ENCODE measurements around the gene GALP.
"Not testable (repeated sequence)": the region's sequence is repeated elsewhere in the genome, so short reads cannot be mapped to it uniquely, and the experiment has no call there.

Gene GALP

DNA sequence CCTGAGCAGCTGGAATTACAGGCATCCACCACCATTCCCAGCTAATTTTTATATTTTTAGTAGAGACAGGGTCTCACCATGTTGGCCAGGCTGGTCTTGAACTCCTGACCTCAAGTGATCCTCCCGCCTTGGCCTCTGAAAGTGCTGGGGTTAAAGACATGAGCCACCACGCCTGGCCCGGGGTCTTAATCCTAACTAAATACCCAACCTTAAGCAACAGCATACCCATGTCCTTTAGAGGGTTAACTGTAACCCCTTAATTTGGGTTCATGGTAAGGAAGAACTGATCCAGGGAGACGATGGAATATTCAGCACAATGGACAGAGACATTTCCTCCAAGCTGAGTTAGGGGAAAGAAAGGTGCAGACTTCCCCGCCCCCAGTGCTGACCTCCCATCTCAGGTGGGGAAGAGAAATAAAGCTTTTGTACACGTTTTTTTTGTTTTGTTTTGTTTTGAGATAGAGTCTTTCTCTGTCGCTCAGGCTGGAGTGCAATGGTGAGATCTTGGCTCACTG, 8.7 kb upstream of the GALP start:
- Histone ChIP-seq H3K27me3 (ENCODE audit: control insufficient read depth, insufficient read depth, low read length) (no peaks in the 10 kb centered on the region), H3K4me1 (ENCODE audit: control insufficient read depth, insufficient read depth, low read length) (no peaks in the 10 kb centered on the region), H3K36me3 (ENCODE audit: control insufficient read depth, insufficient read depth, low read length) (no peaks in the 10 kb centered on the region), H3K9ac (ENCODE audit: low read depth, low read length) (no peak overlapping the region), H3K9me3 (ENCODE audit: control insufficient read depth, insufficient read depth, low read length) (no peaks in the 10 kb centered on the region), H3K4me3 (ENCODE audit: low read depth, low read length) (no peak overlapping the region)

DNA sequence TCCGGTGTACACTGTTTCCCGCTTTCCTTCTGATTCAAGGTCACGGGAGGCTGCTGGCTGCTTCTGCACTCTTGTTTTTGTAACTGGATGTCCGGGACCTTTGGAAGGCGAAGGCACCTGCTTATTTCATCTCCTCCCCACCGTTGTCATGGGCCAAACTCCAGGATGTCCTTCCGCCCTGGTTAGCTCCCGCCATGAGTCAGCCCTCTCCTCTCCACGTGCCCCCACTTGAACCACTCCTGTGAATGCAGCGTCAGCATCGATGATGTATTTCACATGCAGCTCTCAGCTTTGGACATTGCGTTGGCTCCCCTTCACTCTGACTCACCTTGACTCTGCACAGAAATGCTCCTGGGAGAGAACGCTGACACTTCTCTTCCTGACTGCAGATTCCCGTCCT, 5.5 kb upstream of the GALP start:
- no peaks in the 10 kb centered on the region for H3K4me1 ChIP-seq (ENCODE audit: control insufficient read depth, insufficient read depth, low read length)
- H3K4me3 ChIP-seq (ENCODE audit: low read depth, low read length): no peak overlapping the region
- H3K9ac ChIP-seq (ENCODE audit: low read depth, low read length): no peak overlapping the region
- H3K27me3 ChIP-seq (ENCODE audit: control insufficient read depth, insufficient read depth, low read length): no peaks in the 10 kb centered on the region
- H3K9me3 ChIP-seq (ENCODE audit: control insufficient read depth, insufficient read depth, low read length): no peaks in the 10 kb centered on the region
- no peaks in the 10 kb centered on the region for H3K36me3 ChIP-seq (ENCODE audit: control insufficient read depth, insufficient read depth, low read length)

DNA sequence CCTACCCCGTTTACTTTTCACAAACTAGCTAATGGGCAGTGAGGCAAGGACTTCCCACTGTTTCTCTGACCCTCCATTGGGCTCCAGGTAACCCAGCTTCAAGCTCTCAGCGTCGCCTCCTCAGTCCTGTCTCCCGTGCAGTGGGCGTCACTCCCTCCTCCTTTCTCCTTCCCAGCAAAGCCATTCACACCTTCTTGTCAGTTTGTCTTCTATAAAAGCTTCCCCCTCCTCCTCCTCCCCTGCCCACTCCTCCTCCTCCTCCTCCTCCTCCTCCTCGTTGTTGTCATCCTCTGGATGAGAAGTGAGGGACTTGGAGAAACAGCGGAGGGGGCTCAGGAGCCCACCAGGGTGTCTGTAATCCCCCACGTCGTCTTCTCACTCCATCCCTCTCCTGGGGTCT, 1.7 kb upstream of the GALP start:
- Histone ChIP-seq H3K9me3 (ENCODE audit: control insufficient read depth, insufficient read depth, low read length) (no peaks in the 10 kb centered on the region), H3K36me3 (ENCODE audit: control insufficient read depth, insufficient read depth, low read length) (no peaks in the 10 kb centered on the region), H3K9ac (ENCODE audit: low read depth, low read length) (no peak overlapping the region), H3K27me3 (ENCODE audit: control insufficient read depth, insufficient read depth, low read length) (no peaks in the 10 kb centered on the region), H3K4me1 (ENCODE audit: control insufficient read depth, insufficient read depth, low read length) (no peaks in the 10 kb centered on the region), H3K4me3 (ENCODE audit: low read depth, low read length) (no peak overlapping the region)

DNA sequence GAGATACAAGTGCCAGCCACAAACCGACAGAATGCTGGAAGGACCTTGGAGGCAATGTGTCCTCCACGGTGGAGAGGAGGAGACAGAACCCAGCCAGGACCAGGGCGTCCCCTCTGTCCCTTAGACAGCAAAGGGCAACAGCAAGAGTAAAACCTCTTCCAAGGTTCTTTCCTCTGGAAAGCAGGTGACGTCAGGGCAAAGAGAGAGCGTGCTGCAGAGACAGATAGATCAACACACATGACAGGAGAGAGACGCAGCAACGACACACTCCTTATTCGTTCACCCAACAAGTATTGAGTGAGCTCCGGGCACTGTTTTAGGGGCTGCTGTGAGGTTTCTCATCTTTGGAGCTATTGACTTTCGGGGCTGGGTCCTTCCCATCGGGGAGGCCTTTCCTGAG, 1.3 kb upstream of the GALP start:
- H3K27me3 ChIP-seq (ENCODE audit: control insufficient read depth, insufficient read depth, low read length): no peaks in the 10 kb centered on the region
- no peak overlapping the region for H3K4me3 ChIP-seq (ENCODE audit: low read depth, low read length)
- no peak overlapping the region for H3K9ac ChIP-seq (ENCODE audit: low read depth, low read length)
- no peaks in the 10 kb centered on the region for H3K36me3 ChIP-seq (ENCODE audit: control insufficient read depth, insufficient read depth, low read length)
- no peaks in the 10 kb centered on the region for H3K4me1 ChIP-seq (ENCODE audit: control insufficient read depth, insufficient read depth, low read length)
- no peaks in the 10 kb centered on the region for H3K9me3 ChIP-seq (ENCODE audit: control insufficient read depth, insufficient read depth, low read length)

DNA sequence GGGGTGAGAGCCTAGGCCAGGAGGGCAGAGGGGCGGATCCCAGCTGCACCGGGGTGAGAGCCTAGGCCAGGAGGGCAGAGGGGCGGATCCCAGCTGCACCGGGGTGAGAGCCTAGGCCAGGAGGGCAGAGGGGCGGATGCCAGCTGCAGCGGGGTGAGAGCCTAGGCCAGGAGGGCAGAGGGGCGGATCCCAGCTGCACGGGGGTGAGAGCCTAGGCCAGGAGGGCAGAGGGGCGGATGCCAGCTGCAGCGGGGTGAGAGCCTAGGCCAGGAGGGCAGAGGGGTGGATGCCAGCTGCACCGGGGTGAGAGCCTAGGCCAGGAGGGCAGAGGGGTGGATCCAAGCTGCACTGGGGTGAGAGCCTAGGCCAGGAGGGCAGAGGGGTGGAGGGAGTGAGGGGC, 502 bp downstream of the GALP start:
- not testable (repeated sequence) for H3K27me3 ChIP-seq (ENCODE audit: control insufficient read depth, insufficient read depth, low read length); H3K4me1 ChIP-seq (ENCODE audit: control insufficient read depth, insufficient read depth, low read length)

DNA sequence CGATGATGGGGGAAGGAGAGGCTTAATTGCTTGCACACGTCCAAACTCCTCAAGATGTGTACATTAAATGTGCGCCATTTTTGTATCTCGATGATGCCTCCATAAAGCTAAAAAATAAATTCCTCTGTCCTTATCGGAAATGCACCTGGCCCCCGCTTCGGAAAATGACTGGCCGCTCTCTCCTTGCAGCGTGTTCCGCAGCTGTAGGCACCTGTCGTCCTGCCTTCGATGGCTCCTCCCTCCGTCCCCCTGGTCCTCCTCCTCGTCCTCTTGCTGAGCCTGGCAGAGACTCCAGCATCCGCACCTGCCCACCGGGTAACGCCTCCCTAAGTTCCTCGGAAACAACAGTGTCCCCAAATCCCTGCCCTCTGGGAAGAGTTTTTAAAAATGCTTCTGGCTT, 1.1 kb downstream of the GALP start:
- no peaks in the 10 kb centered on the region for H3K27me3 ChIP-seq (ENCODE audit: control insufficient read depth, insufficient read depth, low read length)
- H3K4me3 ChIP-seq (ENCODE audit: low read depth, low read length): no peak overlapping the region
- no peaks in the 10 kb centered on the region for H3K4me1 ChIP-seq (ENCODE audit: control insufficient read depth, insufficient read depth, low read length)
- no peaks in the 10 kb centered on the region for H3K9me3 ChIP-seq (ENCODE audit: control insufficient read depth, insufficient read depth, low read length)
- H3K9ac ChIP-seq (ENCODE audit: low read depth, low read length): no peak overlapping the region
- H3K36me3 ChIP-seq (ENCODE audit: control insufficient read depth, insufficient read depth, low read length): no peaks in the 10 kb centered on the region

More for the DNA sequence above, 502 bp downstream of the GALP start:
- H3K9me3 ChIP-seq (ENCODE audit: control insufficient read depth, insufficient read depth, low read length); H3K4me3 ChIP-seq (ENCODE audit: low read depth, low read length); H3K36me3 ChIP-seq (ENCODE audit: control insufficient read depth, insufficient read depth, low read length); H3K9ac ChIP-seq (ENCODE audit: low read depth, low read length): not testable (repeated sequence)

DNA sequence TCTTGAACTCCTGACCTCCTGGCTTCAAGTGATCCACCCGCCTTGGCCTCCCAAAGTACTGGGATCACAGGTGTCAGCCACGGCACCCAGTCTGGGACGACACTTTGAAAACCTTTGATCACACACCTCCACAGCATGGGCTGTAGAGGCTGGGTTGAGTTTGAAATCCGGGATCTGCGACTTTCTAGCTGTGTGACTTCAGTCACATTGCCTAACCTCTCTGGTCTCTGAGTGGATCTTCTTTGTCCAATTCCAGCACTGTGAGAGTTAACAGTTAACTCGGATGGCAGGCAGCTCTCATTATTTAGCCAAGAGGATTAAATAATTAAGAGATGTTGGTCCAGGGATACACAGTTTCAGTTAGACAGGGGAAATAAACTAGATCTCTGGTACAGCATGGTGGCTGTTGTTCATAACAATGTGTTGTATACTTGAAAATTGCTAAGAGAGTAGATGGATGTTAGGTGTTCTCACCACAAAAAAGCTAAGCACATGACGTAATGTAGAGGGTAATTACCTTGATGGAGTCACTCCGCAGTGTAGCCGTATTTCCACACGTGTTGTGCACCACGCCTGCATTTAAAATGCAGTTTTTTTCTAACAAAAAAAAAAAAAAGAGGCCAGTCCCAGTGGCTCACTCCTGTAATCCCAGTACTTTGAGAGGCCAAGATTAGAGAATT, 1.9 kb downstream of the GALP start:
- no peaks in the 10 kb centered on the region for H3K4me1 ChIP-seq (ENCODE audit: control insufficient read depth, insufficient read depth, low read length)
- no peak overlapping the region for H3K4me3 ChIP-seq (ENCODE audit: low read depth, low read length)
- H3K36me3 ChIP-seq (ENCODE audit: control insufficient read depth, insufficient read depth, low read length): no peaks in the 10 kb centered on the region
- H3K27me3 ChIP-seq (ENCODE audit: control insufficient read depth, insufficient read depth, low read length): no peaks in the 10 kb centered on the region
- no peaks in the 10 kb centered on the region for H3K9me3 ChIP-seq (ENCODE audit: control insufficient read depth, insufficient read depth, low read length)
- H3K9ac ChIP-seq (ENCODE audit: low read depth, low read length): no peak overlapping the region

DNA sequence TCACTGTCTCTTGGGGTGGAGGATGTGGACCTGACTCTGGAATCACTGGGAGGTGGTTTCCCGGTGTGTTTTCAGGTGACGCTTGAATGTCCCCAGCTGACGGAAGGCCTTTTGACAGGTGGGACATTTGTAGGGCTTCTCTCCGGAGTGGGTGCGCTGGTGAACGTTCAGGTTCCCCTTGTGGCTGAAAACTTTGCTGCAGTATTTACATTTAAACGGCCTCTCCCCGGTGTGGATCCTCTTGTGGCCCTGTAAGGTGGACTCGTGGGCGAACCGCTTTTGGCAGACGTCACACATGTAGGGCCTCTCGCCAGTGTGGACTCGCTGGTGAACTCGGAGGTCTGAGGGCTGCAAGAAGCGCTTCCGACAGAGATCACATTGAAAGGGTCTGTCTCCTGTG, 14.0 kb downstream of the GALP start:
- Histone ChIP-seq H3K9ac (ENCODE audit: low read depth, low read length) (no peak overlapping the region), H3K27me3 (ENCODE audit: control insufficient read depth, insufficient read depth, low read length) (no peaks in the 10 kb centered on the region), H3K36me3 (ENCODE audit: control insufficient read depth, insufficient read depth, low read length) (no peaks in the 10 kb centered on the region), H3K4me1 (ENCODE audit: control insufficient read depth, insufficient read depth, low read length) (no peaks in the 10 kb centered on the region), H3K4me3 (ENCODE audit: low read depth, low read length) (no peak overlapping the region), H3K9me3 (ENCODE audit: control insufficient read depth, insufficient read depth, low read length) (no peaks in the 10 kb centered on the region)

DNA sequence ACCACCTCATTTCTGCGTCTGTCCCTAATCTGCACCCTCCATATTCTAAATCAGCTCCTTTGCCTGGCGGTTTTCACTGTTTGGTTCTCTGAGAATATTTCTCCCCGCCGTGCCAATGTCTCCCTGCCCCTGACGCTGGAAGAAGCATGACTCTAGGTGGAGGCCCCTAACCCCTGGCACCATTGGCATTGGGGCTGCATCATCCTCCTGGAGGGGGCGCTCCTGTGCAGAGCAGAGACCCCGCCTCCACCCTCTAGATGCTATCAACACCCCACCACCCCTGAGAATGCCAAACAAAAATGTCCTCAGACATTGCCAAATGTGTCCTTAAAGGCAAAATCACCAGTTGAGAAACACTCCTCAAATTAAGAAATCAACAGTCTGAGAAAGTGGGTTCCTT, 15.3 kb downstream of the GALP start:
- Histone ChIP-seq H3K36me3 (ENCODE audit: control insufficient read depth, insufficient read depth, low read length) (no peaks in the 10 kb centered on the region), H3K9ac (ENCODE audit: low read depth, low read length) (no peak overlapping the region), H3K27me3 (ENCODE audit: control insufficient read depth, insufficient read depth, low read length) (no peaks in the 10 kb centered on the region), H3K9me3 (ENCODE audit: control insufficient read depth, insufficient read depth, low read length) (no peaks in the 10 kb centered on the region), H3K4me1 (ENCODE audit: control insufficient read depth, insufficient read depth, low read length) (no peaks in the 10 kb centered on the region), H3K4me3 (ENCODE audit: low read depth, low read length) (no peak overlapping the region)

DNA sequence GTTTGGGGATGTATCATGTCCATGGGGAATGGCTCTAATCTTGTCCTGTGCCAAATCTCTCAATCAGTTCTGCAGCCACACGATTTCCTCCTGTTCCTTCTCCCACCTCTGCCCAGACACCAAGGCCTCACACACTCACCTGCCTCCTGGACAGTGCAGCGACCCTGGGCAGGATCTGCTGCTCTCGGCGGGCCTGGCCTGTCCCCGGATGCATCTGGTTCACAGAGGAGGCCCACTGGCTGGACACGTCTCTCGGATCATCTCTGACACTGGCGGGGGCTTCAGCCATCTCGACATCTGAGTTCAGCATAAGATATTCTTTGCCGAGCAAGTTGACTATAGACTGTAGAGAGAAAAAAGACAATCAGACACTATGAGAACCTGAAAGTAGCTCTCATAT, 15.9 kb downstream of the GALP start:
- H3K4me3 ChIP-seq (ENCODE audit: low read depth, low read length): no peak overlapping the region
- H3K36me3 ChIP-seq (ENCODE audit: control insufficient read depth, insufficient read depth, low read length): no peaks in the 10 kb centered on the region
- H3K27me3 ChIP-seq (ENCODE audit: control insufficient read depth, insufficient read depth, low read length): no peaks in the 10 kb centered on the region
- H3K4me1 ChIP-seq (ENCODE audit: control insufficient read depth, insufficient read depth, low read length): no peaks in the 10 kb centered on the region
- H3K9ac ChIP-seq (ENCODE audit: low read depth, low read length): no peak overlapping the region
- no peaks in the 10 kb centered on the region for H3K9me3 ChIP-seq (ENCODE audit: control insufficient read depth, insufficient read depth, low read length)

DNA sequence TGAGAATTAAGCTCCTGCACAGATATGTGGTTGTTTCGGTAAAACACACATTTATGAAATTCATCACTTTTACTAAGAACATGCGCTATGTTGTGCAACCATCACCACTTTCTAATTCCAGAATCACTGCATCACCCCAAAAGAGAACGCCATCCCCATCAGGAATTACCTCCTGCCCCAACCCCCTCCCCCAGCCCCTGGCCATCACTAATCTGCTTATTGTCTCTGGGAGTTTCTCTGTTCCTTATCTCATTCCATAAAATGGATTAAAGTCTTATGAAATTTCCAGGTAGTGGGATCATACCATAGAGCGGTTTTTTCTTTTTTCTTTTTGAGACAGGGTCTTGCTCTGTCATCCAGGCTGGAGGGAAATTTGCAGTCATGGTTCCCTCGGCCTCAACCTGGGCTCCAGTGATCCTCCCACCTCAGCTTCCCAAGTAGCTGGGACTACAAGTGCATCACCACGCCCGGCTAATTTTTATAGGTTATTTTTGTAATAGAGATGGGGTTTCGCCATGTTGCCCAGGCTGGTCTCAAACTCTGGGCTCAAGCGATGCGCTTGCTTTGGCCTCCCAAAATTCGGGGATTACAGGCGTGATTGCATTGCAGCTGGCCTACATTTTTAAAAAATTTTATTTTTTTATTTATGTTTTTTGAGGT, 18.3 kb downstream of the GALP start:
- Histone ChIP-seq H3K27me3 (ENCODE audit: control insufficient read depth, insufficient read depth, low read length) (no peaks in the 10 kb centered on the region), H3K36me3 (ENCODE audit: control insufficient read depth, insufficient read depth, low read length) (no peaks in the 10 kb centered on the region), H3K9ac (ENCODE audit: low read depth, low read length) (no peak overlapping the region), H3K9me3 (ENCODE audit: control insufficient read depth, insufficient read depth, low read length) (no peaks in the 10 kb centered on the region), H3K4me1 (ENCODE audit: control insufficient read depth, insufficient read depth, low read length) (no peaks in the 10 kb centered on the region), H3K4me3 (ENCODE audit: low read depth, low read length) (no peak overlapping the region)

DNA sequence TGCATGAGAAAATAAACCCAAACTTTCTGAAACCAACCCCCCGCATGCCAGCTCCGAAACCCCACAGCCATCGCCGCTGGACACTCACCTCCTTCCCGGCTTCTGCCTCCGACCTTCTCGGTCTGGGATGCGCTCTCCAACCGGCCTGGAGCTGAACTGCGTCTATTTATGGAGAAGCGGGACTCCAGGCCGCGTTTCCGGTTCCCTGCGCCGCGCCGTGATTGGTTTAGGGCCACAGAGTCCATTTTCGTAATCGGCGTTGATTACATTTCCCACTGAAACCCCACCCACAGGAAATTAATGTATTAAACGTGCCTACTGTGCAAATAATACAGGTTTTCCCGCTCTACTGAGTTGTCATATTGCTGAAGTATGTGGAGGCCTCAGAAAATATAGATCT, 21.8 kb downstream of the GALP start, which contains the start of gene ZSCAN5B:
Gene ZSCAN5B (minus strand): TSS at position 138 of the 400 bp plus-strand sequence. CDS start 4,731 bp downstream, outside the sequence.
- H3K9ac ChIP-seq (ENCODE audit: low read depth, low read length); H3K9me3 ChIP-seq (ENCODE audit: control insufficient read depth, insufficient read depth, low read length); H3K27me3 ChIP-seq (ENCODE audit: control insufficient read depth, insufficient read depth, low read length): not testable (repeated sequence)

More for the DNA sequence above, 21.8 kb downstream of the GALP start, which contains the start of gene ZSCAN5B:
- not testable (repeated sequence) for H3K4me3 ChIP-seq (ENCODE audit: low read depth, low read length); H3K36me3 ChIP-seq (ENCODE audit: control insufficient read depth, insufficient read depth, low read length); H3K4me1 ChIP-seq (ENCODE audit: control insufficient read depth, insufficient read depth, low read length)

Measured in iPS-15b (cell line).